ENCODE results near the gene NCOA6.
A peak's percentile ranks its signal among the peaks of the same experiment; 100 is the strongest.
"Not testable (repeated sequence)": the region's sequence is repeated elsewhere in the genome, so short reads cannot be mapped to it uniquely, and the experiment has no call there.

NCOA6 gene

DNA sequence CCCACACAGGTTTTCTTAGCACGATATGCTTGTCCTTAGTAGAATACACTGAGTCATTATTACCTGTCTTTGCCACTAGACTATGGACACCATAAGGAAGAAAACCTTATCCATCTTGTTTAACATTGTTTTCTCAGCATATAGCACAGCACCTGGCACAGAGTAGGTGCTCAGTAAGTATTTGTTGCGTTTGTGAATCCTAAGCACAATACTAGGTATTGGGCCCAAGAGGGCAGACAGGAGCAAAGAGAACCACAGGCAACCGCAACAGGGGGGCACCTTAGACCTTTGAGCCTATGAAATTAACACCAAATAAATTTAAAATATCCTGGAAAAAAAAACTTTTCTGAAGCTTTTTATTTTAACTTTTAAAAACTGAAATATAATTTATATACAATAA, 3.7 kb upstream of the NCOA6 start:
- DNase-seq (ENCODE audit: low spot score): no peak

- DNase-seq (ENCODE audit: low spot score): peak; percentile 56
Measured at GRCh38 chr20:34824806-34825529, 483 bp downstream of the NCOA6 start.

- DNase-seq (ENCODE audit: low spot score): peak; percentile 90
Measured at GRCh38 chr20:34824452-34824805, 1.0 kb downstream of the NCOA6 start.

GRCh38 chr20:34824026-34824425, 1.4 kb downstream of the NCOA6 start:
- no peak for DNase-seq (ENCODE audit: low spot score)

GRCh38 chr20:34820805-34821578, 4.5 kb downstream of the NCOA6 start:
- no peak for DNase-seq (ENCODE audit: low spot score)

- no peak for DNase-seq (ENCODE audit: low spot score)
Measured at GRCh38 chr20:34817801-34818200, 7.7 kb downstream of the NCOA6 start.

- no peak for DNase-seq (ENCODE audit: low spot score)
Measured at GRCh38 chr20:34817072-34817471, 8.4 kb downstream of the NCOA6 start.

DNA sequence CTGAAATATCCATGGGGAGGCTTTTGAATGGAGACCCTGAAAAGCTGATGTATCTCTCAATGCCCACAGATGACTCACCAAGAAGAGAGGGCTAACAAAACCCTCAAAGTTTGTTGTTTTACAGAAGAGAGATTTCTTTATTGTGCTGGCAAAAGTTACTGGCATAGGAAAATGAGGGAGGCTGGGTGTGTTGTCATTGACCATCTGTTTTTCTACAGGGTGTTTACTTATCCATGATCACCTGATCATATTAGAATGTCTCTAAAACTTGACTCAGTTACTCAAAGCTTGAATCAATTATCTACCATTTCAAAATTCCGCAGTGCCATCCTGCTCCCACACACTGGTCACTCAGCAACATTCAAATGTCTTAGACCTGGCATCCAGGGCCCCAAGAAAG, 9.8 kb downstream of the NCOA6 start:
- DNase-seq (ENCODE audit: low spot score): peak; percentile 13

- DNase-seq (ENCODE audit: low spot score): no peak
Measured at GRCh38 chr20:34808583-34808982, 16.9 kb downstream of the NCOA6 start.

GRCh38 chr20:34807944-34808465, 17.4 kb downstream of the NCOA6 start:
- DNase-seq (ENCODE audit: low spot score): not testable (repeated sequence)

DNA sequence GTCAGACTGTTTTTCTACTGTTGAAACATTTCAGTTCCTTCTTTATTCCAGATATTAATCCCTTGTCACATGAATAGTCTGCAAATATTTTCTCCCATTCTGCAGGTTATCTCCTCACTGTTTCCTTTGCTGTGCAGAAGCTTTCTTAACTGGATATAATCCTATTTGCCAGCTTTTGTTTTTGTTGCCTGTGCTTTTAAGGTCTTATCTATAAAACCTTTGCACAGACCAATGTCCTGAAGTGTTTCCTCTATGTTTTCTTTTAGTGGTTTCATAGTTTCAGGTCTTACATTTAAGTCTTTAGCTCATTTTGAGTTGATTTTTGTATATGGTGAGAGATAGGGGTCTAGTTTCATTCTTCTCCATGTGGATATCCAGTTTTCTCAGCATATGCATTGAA, 19.2 kb downstream of the NCOA6 start:
- DNase-seq (ENCODE audit: low spot score): no peak

DNA sequence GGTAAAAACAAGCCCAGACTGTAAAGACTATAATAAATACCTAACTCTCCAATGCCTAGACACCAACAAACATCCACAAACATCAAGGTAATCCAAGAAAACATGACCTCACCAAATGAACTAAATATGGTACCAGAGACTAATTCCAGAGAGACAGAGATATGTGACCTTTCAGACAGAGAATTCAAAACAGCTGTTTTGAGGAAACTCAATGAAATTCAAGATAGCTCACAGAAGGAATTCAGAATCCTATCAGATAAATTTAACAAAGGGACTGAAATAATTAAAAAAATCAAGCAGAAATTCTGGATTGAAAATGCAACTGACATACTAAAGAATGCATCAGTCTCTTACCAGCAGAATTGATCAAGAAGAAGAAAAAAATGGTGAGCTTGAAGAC, 26.6 kb downstream of the NCOA6 start:
- DNase-seq (ENCODE audit: low spot score): no peak

DNA sequence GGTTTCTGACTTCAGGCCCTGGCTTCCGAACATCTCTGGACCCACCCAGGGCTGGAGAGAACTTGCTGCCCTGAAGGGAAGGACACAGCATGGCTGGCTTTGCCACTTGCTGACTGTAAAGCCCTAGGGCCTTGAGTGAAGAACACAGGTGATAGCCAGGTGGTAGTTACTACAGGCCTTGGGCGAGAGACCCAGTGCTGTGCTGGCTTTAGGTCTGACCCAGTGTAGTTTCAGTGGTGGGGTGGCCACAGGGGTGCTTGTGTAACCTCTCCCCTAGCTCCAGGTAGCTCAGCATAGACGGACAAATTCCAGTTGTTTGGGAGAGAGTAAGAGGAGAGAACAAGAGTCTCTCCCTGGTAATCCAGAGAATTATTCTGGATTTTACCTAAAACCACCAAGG, 27.1 kb downstream of the NCOA6 start:
- no peak for DNase-seq (ENCODE audit: low spot score)

GRCh38 chr20:34797012-34797995, 28.1 kb downstream of the NCOA6 start:
- DNase-seq (ENCODE audit: low spot score): no peak

DNA sequence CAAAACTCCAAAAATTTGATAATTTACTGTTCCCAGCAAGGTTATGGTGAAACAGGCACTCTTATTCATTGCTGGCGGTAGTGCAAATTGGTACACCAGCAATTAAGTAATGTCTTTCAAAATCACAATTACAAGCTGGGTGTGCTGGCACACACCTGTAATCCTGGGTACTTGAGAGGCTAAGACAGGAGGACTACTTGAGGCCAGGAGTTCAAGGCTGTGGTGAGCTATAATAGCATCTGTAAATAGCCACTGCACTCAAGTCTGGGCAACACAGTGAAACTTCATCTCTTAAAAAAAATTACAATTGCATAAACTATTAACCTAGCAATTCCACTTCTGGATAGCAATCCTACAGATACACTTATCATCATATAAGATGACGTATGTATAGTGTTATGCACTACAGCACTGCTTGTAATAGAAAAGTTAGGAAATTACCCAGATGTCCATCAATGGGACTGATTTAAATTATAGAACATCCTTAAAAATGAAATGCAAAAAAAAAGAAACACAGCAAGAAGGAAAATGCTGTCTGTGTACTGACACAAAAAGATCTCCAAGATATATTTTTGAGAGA, 31.4 kb downstream of the NCOA6 start:
- no peak for DNase-seq (ENCODE audit: low spot score)

- DNase-seq (ENCODE audit: low spot score): no peak
Measured at GRCh38 chr20:34792687-34793363, 32.6 kb downstream of the NCOA6 start.

DNA sequence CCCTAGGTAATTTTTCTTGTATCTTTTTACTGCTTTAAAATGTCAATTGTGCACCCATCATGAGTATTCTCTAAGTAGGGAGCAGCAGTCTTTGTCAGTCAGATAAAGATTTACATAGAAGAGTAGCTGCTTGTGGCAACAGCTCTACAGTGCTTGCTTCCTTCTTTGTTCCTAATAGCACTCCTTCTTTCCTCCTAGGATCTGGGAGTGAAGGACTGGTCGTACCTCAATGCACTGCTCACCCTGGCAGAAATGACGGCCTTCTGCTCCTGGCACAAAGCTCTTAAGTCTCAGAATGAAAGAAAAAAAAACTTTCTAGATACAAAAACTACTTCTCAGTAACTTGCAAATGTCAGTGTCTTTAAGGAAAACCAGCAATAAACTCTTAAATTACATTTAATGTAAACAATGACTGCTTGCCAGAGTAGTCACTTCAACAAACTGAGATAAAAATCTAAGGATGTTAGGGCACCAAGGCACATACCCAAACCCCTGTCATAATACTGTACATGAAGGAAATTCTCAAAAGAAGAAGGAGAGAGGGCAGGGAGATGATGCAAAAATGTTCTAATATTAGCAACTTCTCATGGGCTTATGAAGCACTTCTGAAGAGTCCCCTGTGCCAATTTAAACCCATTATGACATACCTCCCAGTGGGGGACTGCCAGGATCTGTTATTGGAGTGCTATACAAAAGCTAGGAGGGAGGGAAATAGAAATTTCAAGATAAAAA, 34.0 kb downstream of the NCOA6 start:
- DNase-seq (ENCODE audit: low spot score): peak; percentile 25

- DNase-seq (ENCODE audit: low spot score): no peak
Measured at GRCh38 chr20:34781220-34781619, 44.2 kb downstream of the NCOA6 start.

DNA sequence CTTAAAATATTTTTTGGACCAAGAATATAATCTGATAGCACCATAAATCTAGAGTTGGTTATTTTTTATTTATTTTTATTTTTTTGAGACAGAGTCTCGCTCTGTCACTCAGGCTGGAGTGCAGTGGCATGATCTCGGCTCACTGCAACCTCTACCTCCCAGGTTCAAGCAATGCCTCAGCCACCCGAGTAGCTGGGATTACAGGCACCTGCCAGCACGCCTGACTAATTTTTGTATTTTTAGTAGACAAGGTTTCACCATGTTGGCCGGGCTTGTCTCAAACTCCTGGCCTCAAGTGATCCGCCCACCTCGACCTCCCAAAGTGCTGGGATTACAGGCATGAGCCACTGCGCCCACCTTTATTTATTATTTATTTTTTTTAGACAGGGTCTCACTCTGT, 45.2 kb downstream of the NCOA6 start:
- not testable (repeated sequence) for DNase-seq (ENCODE audit: low spot score)

- no peak for DNase-seq (ENCODE audit: low spot score)
Measured at GRCh38 chr20:34776177-34776576, 49.3 kb downstream of the NCOA6 start.

DNA sequence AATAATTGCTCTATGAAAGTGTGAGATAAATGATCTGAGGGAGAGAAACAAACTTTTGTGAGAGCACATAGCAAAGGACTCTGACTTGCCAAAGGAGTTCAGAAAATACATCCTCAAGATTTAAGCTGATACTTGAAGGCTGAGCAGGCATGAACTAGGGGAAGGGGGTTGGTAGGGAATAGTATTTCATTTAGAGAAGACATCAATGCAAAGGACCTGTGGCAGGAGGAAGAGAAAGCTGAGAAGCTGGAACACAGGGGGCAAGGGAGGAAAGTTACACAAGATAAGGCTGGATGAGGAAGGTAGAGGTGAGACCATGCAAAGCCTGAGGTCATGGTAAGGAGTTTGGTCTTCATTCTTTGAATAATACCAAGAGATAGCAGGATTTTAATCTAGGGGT, 50.6 kb downstream of the NCOA6 start:
- DNase-seq (ENCODE audit: low spot score): no peak

All from kidney tubule cell (primary cell).